Small intestine (tissue), 16 donors: Measurements from ENCODE around the gene METTL26. TPM values are rescaled to one million over a fixed set of nuclear protein-coding genes. Genes with fewer than 3 reads are reported as not detected.

ENCODE experiments used
- DNase-seq, 2 donors: peaks; one replicate each; pipeline versions ENCODE4 v3.0.0 to v3.0.0-alpha.2; 2013
- FAIRE-seq: peaks from 2 replicates; lab custom pipeline; 2012; peaks lifted over from hg19 to GRCh38; lab: Jason Lieb, UNC
- H3K27ac ChIP-seq, 3 donors: one replicate each; pipeline ENCODE4 v1.5.1; 2013; ENCODE audit warnings: low read length in 2 of 3, mild to moderate bottlenecking in 2 of 3, control low read depth in 1 of 3, inconsistent platforms in 1 of 3, low read depth in 1 of 3, moderate library complexity in 1 of 3
- H3K27me3 ChIP-seq, 3 donors: one replicate each; pipeline ENCODE4 v1.6.1; 2013; ENCODE audit warnings: low read length in 3 of 3, inconsistent platforms in 1 of 3; ENCODE audit not compliant: control insufficient read depth in 3 of 3, insufficient read depth in 3 of 3
- H3K36me3 ChIP-seq, 3 donors: one replicate each; pipeline ENCODE4 v1.6.1; 2013; ENCODE audit warnings: low read length in 3 of 3, inconsistent platforms in 1 of 3, low read depth in 1 of 3, mild to moderate bottlenecking in 1 of 3, moderate library complexity in 1 of 3; ENCODE audit not compliant: control insufficient read depth in 3 of 3, insufficient read depth in 2 of 3
- H3K4me1 ChIP-seq, 3 donors: one replicate each; pipeline ENCODE4 v1.6.1; 2013; ENCODE audit warnings: low read length in 2 of 3, inconsistent platforms in 1 of 3, low read depth in 1 of 3, mild to moderate bottlenecking in 1 of 3, moderate library complexity in 1 of 3; ENCODE audit not compliant: control insufficient read depth in 3 of 3, insufficient read depth in 2 of 3
- H3K4me3 ChIP-seq, 3 donors: one replicate each; pipeline ENCODE4 v1.5.1; 2013; ENCODE audit warnings: low read length in 3 of 3, control low read depth in 1 of 3, inconsistent platforms in 1 of 3, low read depth in 1 of 3, mild to moderate bottlenecking in 1 of 3, moderate library complexity in 1 of 3
- H3K9me3 ChIP-seq, 2 donors: one replicate each; pipeline ENCODE4 v1.6.1; 2013; ENCODE audit warnings: low read depth in 1 of 2, low read length in 1 of 2; ENCODE audit not compliant: control insufficient read depth in 2 of 2, insufficient read depth in 1 of 2
- WGBS, 3 donors: extraction: QIAGEN DNeasy Blood & Tissue Kit; methylation state at CpG; one replicate each; pipeline ENCODE4 v1.1.7; 2013; 5-methylcytosine and 5-hydroxymethylcytosine counted together
- long read RNA-seq, 10 donors: transcript quantifications; one replicate each; lab custom pipeline, GENCODE V29; 2026
- polyA plus RNA-seq, 4 donors: library from polyadenylated mRNA; stranded (reverse) in 3 of 4; unstranded in 1 of 4; fragments of 200-250 nt in 3 of 4; fragments of 120-200 nt in 1 of 4; gene quantifications; one replicate each; pipeline versions ENCODE4 v1.2.1 to v1.2.3, GENCODE V29; 2013
- donor health status: healthy with polysubstance abuse.
- donor health status: control.
- donor health status: control.
- donor health status: Bipolar disorder and iron deficiency.
- donor health status: healthy.

Gene METTL26
- 100 to 1,000 TPM in 3 of 4 donors, 10 to 100 TPM in 1; 54.4 to 135 (median 113) TPM for polyA plus RNA-seq
- long read RNA-seq, donor 1, result 0 reads
- long read RNA-seq, donor 2, transcript METTL26-201 (6 exons, 794 nt), result major isoform, 9 of 48 reads
- long read RNA-seq, donor 2, partial matches to known transcripts, result 30 of 48 reads
- long read RNA-seq, donor 2, other reads (novel, unspliced or antisense), result 0 of 48 reads
- long read RNA-seq, donor 3, transcript METTL26-201 (6 exons, 794 nt), result major isoform, 14 of 23 reads
- long read RNA-seq, donor 3, partial matches to known transcripts, result 0 of 23 reads
- long read RNA-seq, donor 3, other reads (novel, unspliced or antisense), result 0 of 23 reads
- long read RNA-seq, donor 4, result 0 reads
- long read RNA-seq, donor 5, transcript METTL26-201 (6 exons, 794 nt), result major isoform, 6 of 12 reads
- long read RNA-seq, donor 5, partial matches to known transcripts, result 0 of 12 reads
- long read RNA-seq, donor 5, other reads (novel, unspliced or antisense), result 0 of 12 reads
- long read RNA-seq, donor 6, transcript METTL26-201 (6 exons, 794 nt), result major isoform, 10 of 20 reads
- long read RNA-seq, donor 6, partial matches to known transcripts, result 0 of 20 reads
- long read RNA-seq, donor 6, other reads (novel, unspliced or antisense), result 0 of 20 reads
- long read RNA-seq, donor 7, transcript METTL26-202 (3 exons, 544 nt), result minor isoform, 7 of 60 reads
- long read RNA-seq, donor 7, transcript METTL26-201 (6 exons, 794 nt), result major isoform, 23 of 60 reads
- long read RNA-seq, donor 7, transcript METTL26-206 (3 exons, 1,710 nt), result minor isoform, 7 of 60 reads
- long read RNA-seq, donor 7, transcript METTL26-203 (4 exons, 604 nt), result minor isoform, 6 of 60 reads
- long read RNA-seq, donor 7, partial matches to known transcripts, result 0 of 60 reads
- long read RNA-seq, donor 7, other reads (novel, unspliced or antisense), result 0 of 60 reads
- long read RNA-seq, donor 8, partial matches to known transcripts, result 0 of 4 reads
- long read RNA-seq, donor 8, other reads (novel, unspliced or antisense), result 0 of 4 reads
- long read RNA-seq, donor 9, transcript METTL26-201 (6 exons, 794 nt), result major isoform, 6 of 11 reads
- long read RNA-seq, donor 9, partial matches to known transcripts, result 0 of 11 reads
- long read RNA-seq, donor 9, other reads (novel, unspliced or antisense), result 0 of 11 reads
- long read RNA-seq, donor 10, transcript METTL26-206 (3 exons, 1,710 nt), result minor isoform, 5 of 73 reads
- long read RNA-seq, donor 10, transcript METTL26-201 (6 exons, 794 nt), result major isoform, 20 of 73 reads
- long read RNA-seq, donor 10, transcript METTL26-205 (5 exons, 726 nt), result minor isoform, 12 of 73 reads
- long read RNA-seq, donor 10, partial matches to known transcripts, result 5 of 73 reads
- long read RNA-seq, donor 10, other reads (novel, unspliced or antisense), result 22 of 73 reads

DNA sequence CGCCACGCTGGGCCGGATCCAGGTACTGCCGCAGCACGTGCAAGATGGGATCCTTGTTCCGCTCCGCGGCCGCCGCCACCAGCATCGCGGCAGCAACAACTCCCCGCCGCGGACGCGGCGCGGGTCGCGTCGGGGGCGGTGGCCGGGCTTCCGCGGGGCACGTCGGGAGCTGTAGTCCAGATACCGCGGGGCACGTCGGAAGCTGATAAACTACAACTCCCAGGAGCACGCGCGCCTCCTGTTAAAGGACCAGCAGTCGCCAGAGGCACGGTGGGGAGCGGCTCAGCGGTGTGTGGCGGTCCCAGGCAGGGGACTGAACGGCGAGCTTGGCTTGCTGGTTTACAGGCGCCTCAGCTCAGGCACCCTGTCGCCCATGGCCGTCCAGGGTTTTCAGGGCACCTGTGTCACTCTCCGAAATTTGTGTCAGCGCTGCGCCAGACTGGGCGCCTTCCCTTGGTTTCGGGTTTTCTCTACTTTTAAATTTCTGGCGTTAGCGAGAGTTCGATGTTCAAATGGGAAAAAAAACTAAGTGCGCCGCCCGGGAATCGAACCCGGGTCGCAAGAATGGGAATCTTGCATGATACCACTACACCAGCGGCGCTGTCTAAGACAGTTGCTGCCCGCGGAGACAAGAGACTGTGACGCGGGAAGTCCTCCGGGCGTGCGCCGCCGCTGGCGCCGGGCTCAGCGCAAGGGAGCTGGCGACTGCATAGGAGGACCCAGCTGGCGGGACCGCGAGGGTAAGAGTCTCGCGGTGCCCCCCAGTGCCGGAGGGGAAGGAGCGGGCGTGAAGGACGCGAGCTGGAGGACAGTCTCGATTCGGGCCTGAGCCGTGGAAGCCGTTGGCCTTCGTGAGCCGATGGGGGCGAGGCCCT, at the start of gene METTL26:
METTL26 (minus strand) TSS at position 100 of the 875 bp plus-strand sequence; CDS start at position 85, 15 bp downstream.
- H3K4me3 ChIP-seq, result peak within 1 kb of the TSS; percentile 51 to 74 (median 72)
- peak within 1 kb of the TSS; percentile 96 to 98 (median 96) for H3K27ac ChIP-seq
- DNase-seq (peak; percentile 96), FAIRE-seq (no peak)
- no peaks in the 10 kb centered on the region for H3K9me3 ChIP-seq
- no peaks in the 10 kb centered on the region for H3K27me3 ChIP-seq
- H3K4me1 ChIP-seq, result peaks cover 0 to 30% (median 0%) of the 10 kb centered on the region in 3 donors
- WGBS, 3 donors, result 0% methylated on average over 76 to 91 of the region's 91 CpGs
- H3K36me3 ChIP-seq, result peaks cover 0 to 22% (median 0%) of the 10 kb centered on the region in 3 donors

- no peaks in the 10 kb centered on the region for H3K9me3 ChIP-seq
- no peak for FAIRE-seq
- H3K4me3 ChIP-seq, result peak overlapping the region in 1 of 3 donors; percentile 78
- no peak for DNase-seq
- H3K4me1 ChIP-seq, result peaks cover 8 to 37% (median 11%) of the 10 kb centered on the region in 3 donors
- WGBS, 3 donors, result 92 to 93% (median 93%) methylated on average over 59 to 61 of the region's 61 CpGs
- no peaks in the 10 kb centered on the region for H3K27me3 ChIP-seq
- H3K36me3 ChIP-seq, result peaks cover 5 to 63% (median 12%) of the 10 kb centered on the region in 3 donors
- no peak overlapping the region for H3K27ac ChIP-seq
Observed at GRCh38 chr16:684961-685696, 49.0 kb upstream of the METTL26 start.

GRCh38 chr16:684071-684794, 48.1 kb upstream of the METTL26 start, which contains the start of gene JMJD8:
Gene JMJD8 (minus strand): TSS chr16:684334. CDS start chr16:684319, 15 bp downstream.
- peak; percentile 96 to 98 for DNase-seq
- FAIRE-seq, result no peak
- 1 to 3% (median 2%) methylated on average over 60 to 91 of the region's 91 CpGs for WGBS, 3 donors
- H3K36me3 ChIP-seq, result peaks cover 5 to 63% (median 12%) of the 10 kb centered on the region in 3 donors
- peak within 1 kb of the TSS; percentile 55 to 78 (median 67) for H3K4me3 ChIP-seq
- no peaks in the 10 kb centered on the region for H3K27me3 ChIP-seq
- H3K4me1 ChIP-seq, result peaks cover 4 to 31% (median 7%) of the 10 kb centered on the region in 3 donors
- H3K9me3 ChIP-seq, result no peaks in the 10 kb centered on the region
- H3K27ac ChIP-seq, result peak within 1 kb of the TSS; percentile 69 to 77 (median 74)

GRCh38 chr16:683396-684070, 47.4 kb upstream of the METTL26 start:
- no peaks in the 10 kb centered on the region for H3K27me3 ChIP-seq
- peaks cover 5 to 63% (median 12%) of the 10 kb centered on the region in 3 donors for H3K36me3 ChIP-seq
- H3K4me1 ChIP-seq, result peaks cover 4 to 28% (median 5%) of the 10 kb centered on the region in 3 donors
- WGBS, 3 donors, result 5 to 15% (median 7%) methylated on average over 53 to 57 of the region's 57 CpGs
- FAIRE-seq, result no peak
- peak in 1 of 2 donors; percentile 24 for DNase-seq
- no peaks in the 10 kb centered on the region for H3K9me3 ChIP-seq
- H3K4me3 ChIP-seq, result peak overlapping the region; percentile 52 to 78 (median 67)
- H3K27ac ChIP-seq, result peak overlapping the region in 2 of 3 donors; percentile 74 to 77

GRCh38 chr16:682493-683395, 46.6 kb upstream of the METTL26 start:
- Histone ChIP-seq H3K27ac (peak overlapping the region in 1 of 3 donors; percentile 33), H3K4me3 (peak overlapping the region in 2 of 3 donors; percentile 52 to 78), H3K36me3 (peaks cover 5 to 58% (median 12%) of the 10 kb centered on the region in 3 donors), H3K9me3 (no peaks in the 10 kb centered on the region), H3K27me3 (no peaks in the 10 kb centered on the region), H3K4me1 (peaks cover 4 to 28% (median 5%) of the 10 kb centered on the region in 3 donors)
- 66 to 81% (median 74%) methylated on average over 36 of the region's 36 CpGs for WGBS, 3 donors
- FAIRE-seq, result no peak
- DNase-seq, result no peak
